H9 (cell line): ENCODE measurements around the gene ATP6V1B1. TPM values are rescaled to one million over a fixed set of nuclear protein-coding genes. Genes with fewer than 3 reads are reported as not detected.

Experiments used
- DNase-seq: peaks from one replicate; pipeline ENCODE4 v3.0.0-alpha.2; 2017
- H2AFZ ChIP-seq: one replicate; pipeline ENCODE4 v1.6.1; 2013; ENCODE audit warnings: mild to moderate bottlenecking, low read length, control low read depth, moderate library complexity
- H2AK5ac ChIP-seq: 2 replicates; pipeline ENCODE4 v1.6.1; 2013; ENCODE audit warnings: low read length, control low read depth, mixed read lengths; ENCODE audit not compliant: insufficient read length
- H2BK120ac ChIP-seq: one replicate; pipeline ENCODE4 v1.6.1; 2013; ENCODE audit warnings: low read depth, mild to moderate bottlenecking, low read length, control low read depth, inconsistent platforms; ENCODE audit not compliant: poor library complexity, severe bottlenecking
- H2BK12ac ChIP-seq: 2 replicates; pipeline ENCODE4 v1.6.1; 2013; ENCODE audit warnings: low read length, control low read depth, mixed read lengths, low read depth; ENCODE audit not compliant: insufficient read length
- H2BK15ac ChIP-seq: 2 replicates; pipeline ENCODE4 v1.6.1; 2013; ENCODE audit warnings: low read depth, low read length, control low read depth
- H2BK20ac ChIP-seq: one replicate; pipeline ENCODE4 v1.6.1; 2013; ENCODE audit warnings: low read depth, mild to moderate bottlenecking, low read length, control low read depth, inconsistent platforms; ENCODE audit not compliant: poor library complexity, severe bottlenecking
- H2BK5ac ChIP-seq: 2 replicates; pipeline ENCODE4 v1.6.1; 2013; ENCODE audit warnings: low read length, control low read depth, mixed read lengths; ENCODE audit not compliant: insufficient read length
- H3K14ac ChIP-seq: 2 replicates; pipeline ENCODE4 v1.6.1; 2013; ENCODE audit warnings: low read length, control low read depth; ENCODE audit not compliant: insufficient read depth
- H3K18ac ChIP-seq: 2 replicates; pipeline ENCODE4 v1.6.1; 2013; ENCODE audit warnings: low read depth, mild to moderate bottlenecking, mixed read lengths, low read length, control low read depth; ENCODE audit not compliant: insufficient read length
- H3K23ac ChIP-seq: 2 replicates; pipeline ENCODE4 v1.6.1; 2013; ENCODE audit warnings: low read length, control low read depth, mixed read lengths, low read depth; ENCODE audit not compliant: insufficient read length
- H3K23me2 ChIP-seq: 2 replicates; pipeline ENCODE4 v1.6.1; 2013; ENCODE audit warnings: low read depth, mild to moderate bottlenecking, mixed read lengths, low read length, control low read depth; ENCODE audit not compliant: insufficient read length, poor library complexity, severe bottlenecking
- H3K27ac ChIP-seq: 2 replicates; pipeline ENCODE4 v1.5.1; 2013; ENCODE audit warnings: low read length, control low read depth, mixed read lengths, low read depth; ENCODE audit not compliant: insufficient read length
- H3K27me3 ChIP-seq: 2 replicates; pipeline ENCODE4 v1.6.1; 2013; ENCODE audit warnings: low read length, control low read depth, inconsistent platforms; ENCODE audit not compliant: insufficient read depth
- H3K4ac ChIP-seq: 2 replicates; pipeline ENCODE4 v1.6.1; 2013; ENCODE audit warnings: low read depth, mild to moderate bottlenecking, control low read depth, inconsistent platforms, low read length, moderate library complexity
- H3K4me1 ChIP-seq: 2 replicates; pipeline ENCODE4 v1.6.1; 2013; ENCODE audit warnings: low read length, control low read depth, inconsistent platforms; ENCODE audit not compliant: insufficient read depth
- H3K4me2 ChIP-seq: 2 replicates; pipeline ENCODE4 v1.6.1; 2013; ENCODE audit warnings: low read length, control low read depth, mixed read lengths; ENCODE audit not compliant: insufficient read length, insufficient read depth
- H3K56ac ChIP-seq: 2 replicates; pipeline ENCODE4 v1.6.1; 2013; ENCODE audit warnings: low read depth, mild to moderate bottlenecking, mixed read lengths, low read length, control low read depth; ENCODE audit not compliant: insufficient read length
- H3K79me1 ChIP-seq: 2 replicates; pipeline ENCODE4 v1.6.1; 2013; ENCODE audit warnings: low read depth, mild to moderate bottlenecking, moderate library complexity, low read length, control low read depth, inconsistent platforms; ENCODE audit not compliant: insufficient read depth, poor library complexity, severe bottlenecking
- H3K79me2 ChIP-seq: 2 replicates; pipeline ENCODE4 v1.6.1; 2013; ENCODE audit warnings: low read length, control low read depth, inconsistent platforms; ENCODE audit not compliant: insufficient read depth
- H3K9ac ChIP-seq: 2 replicates; pipeline ENCODE4 v1.6.1; 2013; ENCODE audit warnings: low read length, control low read depth, mixed read lengths; ENCODE audit not compliant: insufficient read length; ENCODE audit errors: extremely low read depth
- H3K9me3 ChIP-seq: one replicate; pipeline ENCODE4 v1.6.1; 2013; ENCODE audit warnings: low read depth, low read length, inconsistent platforms; ENCODE audit not compliant: control insufficient read depth
- H3T11ph ChIP-seq: one replicate; pipeline ENCODE4 v1.6.1; 2013; ENCODE audit warnings: mild to moderate bottlenecking, low read length, control low read depth, inconsistent platforms
- H4K20me1 ChIP-seq: one replicate; pipeline ENCODE4 v1.6.1; 2013; ENCODE audit not compliant: control insufficient read depth, insufficient read length, insufficient read depth
- H4K5ac ChIP-seq: 2 replicates; pipeline ENCODE4 v1.6.1; 2013; ENCODE audit warnings: low read depth, mild to moderate bottlenecking, mixed read lengths, low read length, control low read depth; ENCODE audit not compliant: insufficient read length
- H4K8ac ChIP-seq: replicated peaks from 2 replicates; pipeline ENCODE4 v1.6.1; 2013; ENCODE audit warnings: low read length, control low read depth, mixed read lengths, low read depth; ENCODE audit not compliant: insufficient read length
- H4K91ac ChIP-seq: 2 replicates; pipeline ENCODE4 v1.6.1; 2013; ENCODE audit warnings: low read depth, mild to moderate bottlenecking, moderate library complexity, mixed read lengths, low read length, control low read depth; ENCODE audit not compliant: insufficient read length
- H3K27ac Mint-ChIP-seq, 3 experiments: 2 replicates in 2 of 3; 3 replicates in 1 of 3; pipeline ENCODE4 v1.8.0; 2020 to 2021; ENCODE audit warnings: mixed read lengths in 3 of 3, mild to moderate bottlenecking in 1 of 3, moderate library complexity in 1 of 3
- H3K27me3 Mint-ChIP-seq: 2 replicates; pipeline ENCODE4 v1.8.0; 2021; ENCODE audit warnings: low read depth, mild to moderate bottlenecking, moderate library complexity, mixed read lengths
- H3K36me3 Mint-ChIP-seq, 3 experiments: 2 replicates in 2 of 3; 3 replicates in 1 of 3; pipeline ENCODE4 v1.8.0; 2020 to 2021; ENCODE audit warnings: low read depth in 3 of 3, mixed read lengths in 3 of 3; ENCODE audit not compliant: insufficient read depth in 1 of 3
- H3K4me1 Mint-ChIP-seq, 2 experiments: 2 replicates each; pipeline ENCODE4 v1.8.0; 2020; ENCODE audit warnings: mixed read lengths in 2 of 2
- H3K4me3 Mint-ChIP-seq, 2 experiments: 2 replicates in 1 of 2; 3 replicates in 1 of 2; pipeline ENCODE4 v1.8.0; 2020 to 2021; ENCODE audit warnings: mild to moderate bottlenecking in 2 of 2, mixed read lengths in 2 of 2, moderate library complexity in 1 of 2
- H3K9me3 Mint-ChIP-seq, 2 experiments: 2 replicates in 1 of 2; 3 replicates in 1 of 2; pipeline ENCODE4 v1.8.0; 2020; ENCODE audit warnings: mild to moderate bottlenecking in 2 of 2, mixed read lengths in 2 of 2, moderate library complexity in 1 of 2
- WGBS: extraction: QIAGEN DNeasy Blood & Tissue Kit; methylation state at CpG from one replicate; pipeline ENCODE4 v1.1.7; 2013; ENCODE audit warnings: missing lambda C conversion rate, low lambda C conversion rate, mixed read lengths; ENCODE audit not compliant: insufficient read length; ENCODE audit errors: extremely low coverage; 5-methylcytosine and 5-hydroxymethylcytosine counted together
- total RNA-seq: library from RNA; stranded (reverse); gene quantifications from 2 replicates; pipeline ENCODE4 v1.2.1, GENCODE V29; 2021
- TF ChIP-seq, protein P1 (sequence below): fragments of 200-600 bp; sonication (generic); conservative IDR thresholded peaks from 3 replicates; pipeline ENCODE4 v1.8.0; 2021; ENCODE audit warnings: antibody characterized with exemption, mild to moderate bottlenecking

The ATP6V1B1 gene
- total RNA-seq, 1 experiment from 2014 or later = not detected

DNA sequence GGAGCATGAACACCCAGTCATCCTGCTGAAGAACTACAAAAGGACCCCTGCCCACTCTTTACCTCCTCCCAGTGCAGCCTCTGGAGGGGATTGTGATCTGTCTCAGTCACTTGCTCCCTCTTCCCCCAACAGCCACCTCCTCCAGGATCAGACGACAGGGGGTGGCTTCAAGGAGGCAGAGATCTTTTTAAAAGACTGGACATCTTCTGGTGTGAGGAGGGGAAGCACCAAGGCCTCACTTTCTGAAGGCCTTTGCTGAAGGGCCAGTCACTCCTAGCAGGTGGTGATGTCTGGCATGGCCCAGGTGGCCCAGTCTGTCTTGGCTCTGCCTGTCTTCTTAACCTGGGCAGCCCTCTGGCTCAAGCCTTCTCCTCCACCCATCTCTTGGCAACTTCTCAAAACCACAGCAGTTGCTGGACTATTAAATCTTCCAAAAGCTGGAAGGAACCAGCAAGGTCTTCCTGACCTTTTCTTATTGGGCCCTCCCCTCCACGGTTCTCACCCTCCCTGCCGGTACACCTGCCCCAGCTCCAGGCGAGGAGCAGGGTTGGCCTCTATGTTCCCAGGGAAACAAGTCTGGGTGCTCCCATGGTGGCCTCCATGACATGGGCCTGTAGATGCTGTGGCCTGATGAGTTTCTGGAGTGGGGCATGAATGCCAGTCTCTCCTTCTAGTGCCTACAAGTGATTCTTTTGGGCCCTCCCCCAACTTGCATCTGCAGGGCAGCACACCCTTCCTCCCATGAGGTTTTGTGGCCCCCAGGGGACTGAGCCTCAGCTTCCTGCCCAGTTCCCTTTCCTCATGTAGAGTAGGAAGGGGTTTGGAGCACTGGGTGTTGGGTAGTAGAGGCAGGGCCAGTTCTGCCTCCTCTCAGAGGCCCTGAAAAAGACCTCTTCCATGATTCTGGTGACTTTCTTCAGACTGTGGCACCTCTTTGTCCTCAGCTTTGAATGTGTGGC is 5.0 kb upstream of the ATP6V1B1 start:
- no peak overlapping the region for H3K56ac ChIP-seq
- H2BK5ac ChIP-seq = no peak overlapping the region
- H3K23ac ChIP-seq = no peak overlapping the region
- H3K9me3 ChIP-seq = no peaks in the 10 kb centered on the region
- no peaks in the 10 kb centered on the region for H3K27me3 ChIP-seq
- TF ChIP-seq, protein P1, sequence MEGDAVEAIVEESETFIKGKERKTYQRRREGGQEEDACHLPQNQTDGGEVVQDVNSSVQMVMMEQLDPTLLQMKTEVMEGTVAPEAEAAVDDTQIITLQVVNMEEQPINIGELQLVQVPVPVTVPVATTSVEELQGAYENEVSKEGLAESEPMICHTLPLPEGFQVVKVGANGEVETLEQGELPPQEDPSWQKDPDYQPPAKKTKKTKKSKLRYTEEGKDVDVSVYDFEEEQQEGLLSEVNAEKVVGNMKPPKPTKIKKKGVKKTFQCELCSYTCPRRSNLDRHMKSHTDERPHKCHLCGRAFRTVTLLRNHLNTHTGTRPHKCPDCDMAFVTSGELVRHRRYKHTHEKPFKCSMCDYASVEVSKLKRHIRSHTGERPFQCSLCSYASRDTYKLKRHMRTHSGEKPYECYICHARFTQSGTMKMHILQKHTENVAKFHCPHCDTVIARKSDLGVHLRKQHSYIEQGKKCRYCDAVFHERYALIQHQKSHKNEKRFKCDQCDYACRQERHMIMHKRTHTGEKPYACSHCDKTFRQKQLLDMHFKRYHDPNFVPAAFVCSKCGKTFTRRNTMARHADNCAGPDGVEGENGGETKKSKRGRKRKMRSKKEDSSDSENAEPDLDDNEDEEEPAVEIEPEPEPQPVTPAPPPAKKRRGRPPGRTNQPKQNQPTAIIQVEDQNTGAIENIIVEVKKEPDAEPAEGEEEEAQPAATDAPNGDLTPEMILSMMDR = no peak
- H3K9ac ChIP-seq = no peak overlapping the region
- no peaks in the 10 kb centered on the region for H3K9me3 Mint-ChIP-seq
- H2BK120ac ChIP-seq = no peak overlapping the region
- H3K36me3 Mint-ChIP-seq = no peaks in the 10 kb centered on the region
- no peak overlapping the region for H2AFZ ChIP-seq
- H2AK5ac ChIP-seq = no peak overlapping the region
- no peak overlapping the region for H2BK20ac ChIP-seq
- no peak overlapping the region for H3K18ac ChIP-seq
- H2BK15ac ChIP-seq = no peak overlapping the region
- peak; percentile 15 for DNase-seq
- peaks cover 9 to 24% of the 10 kb centered on the region in 2 experiments for H3K4me1 Mint-ChIP-seq
- no peak overlapping the region for H3K4me2 ChIP-seq
- no peaks in the 10 kb centered on the region for H4K20me1 ChIP-seq
- WGBS = no CpG with 5 or more reads among the region's 4 CpGs
- no peak overlapping the region for H3T11ph ChIP-seq
- 0 out of 2 replicates have a peak, but pooled peaks cover 2% of the 10 kb centered on the region for H3K4me1 ChIP-seq
- H3K79me1 ChIP-seq = no peaks in the 10 kb centered on the region
- H2BK12ac ChIP-seq = no peak overlapping the region
- H4K8ac ChIP-seq = no peak overlapping the region
- H4K5ac ChIP-seq = no peak overlapping the region
- no peak overlapping the region for H3K27ac ChIP-seq
- no peaks in the 10 kb centered on the region for H3K23me2 ChIP-seq
- no peak overlapping the region for H3K4me3 Mint-ChIP-seq
- H3K27ac Mint-ChIP-seq = no peak overlapping the region
- H3K14ac ChIP-seq = no peak overlapping the region
- H4K91ac ChIP-seq = no peak overlapping the region
- peaks cover 69% of the 10 kb centered on the region for H3K27me3 Mint-ChIP-seq
- no peaks in the 10 kb centered on the region for H3K79me2 ChIP-seq
- no peak overlapping the region for H3K4ac ChIP-seq
